Measurements from ENCODE around the gene NRSN2. TPM values are rescaled to one million over a fixed set of nuclear protein-coding genes. Genes with fewer than 3 reads are reported as not detected.

NRSN2 gene
- total RNA-seq, 1 experiment from 2014 or later, result 1.9 TPM

DNA sequence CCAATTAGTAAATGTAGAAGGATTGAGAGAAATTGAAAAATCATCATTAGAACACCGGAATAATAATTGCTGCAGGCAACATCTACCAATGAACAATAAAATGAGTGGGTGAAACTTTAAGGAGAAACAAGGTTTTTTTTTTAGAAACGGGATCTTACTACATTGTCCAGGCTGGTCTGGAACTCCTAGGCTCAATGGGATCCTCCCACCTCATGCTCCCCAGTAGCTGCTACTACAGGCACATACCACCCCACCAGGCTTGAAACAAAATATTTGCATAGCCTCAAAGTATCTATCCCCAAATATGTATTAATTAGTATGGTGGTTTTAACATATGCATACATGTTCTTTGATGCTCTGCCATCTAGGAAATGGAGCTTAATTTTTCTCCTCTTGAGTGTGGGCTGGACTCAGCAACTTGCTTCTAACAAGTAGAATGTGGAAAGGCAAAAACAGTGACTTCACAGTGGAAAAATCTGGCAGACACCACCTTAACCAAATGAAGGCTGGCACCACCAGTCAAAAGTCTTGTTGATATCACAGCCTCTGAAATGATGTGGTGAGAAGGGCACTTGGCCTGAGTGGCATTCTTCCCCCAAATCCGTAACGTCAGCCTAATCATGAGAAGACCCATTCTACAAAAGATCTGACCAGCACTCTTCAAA, 12.1 kb downstream of the NRSN2 start:
- ATAC-seq (no peak), DNase-seq (ENCODE audit: low read depth, low spot score) (no peak)
- Histone ChIP-seq H3K9ac (ENCODE audit: low read length) (no peak overlapping the region), H4K20me1 (ENCODE audit: insufficient read depth) (no peaks in the 10 kb centered on the region), H3K4me2 (ENCODE audit: low read length) (no peak overlapping the region), H2AFZ (ENCODE audit: low read depth, low read length, poor library complexity, severe bottlenecking) (no peak overlapping the region), H3K79me2 (ENCODE audit: insufficient read depth, low read length) (no peaks in the 10 kb centered on the region), H3K4me3 (replicated peaks in 1 of 2; ENCODE audit: low read depth in 1 of 2, low read length in 2 of 2) (no peak overlapping the region), H3K9me2 (ENCODE audit: insufficient read depth) (no peaks in the 10 kb centered on the region), H3K9me3 (ENCODE audit: control insufficient read depth in 1 of 2, insufficient read depth in 1 of 2, low read depth in 1 of 2, low read length in 2 of 2) (no peaks in the 10 kb centered on the region), H3K36me3 (ENCODE audit: control insufficient read depth in 1 of 2, insufficient read depth in 2 of 2, low read length in 2 of 2) (no peaks in the 10 kb centered on the region), H3K27ac (ENCODE audit: low read depth, low read length) (no peak overlapping the region), H3K4me1 (ENCODE audit: control insufficient read depth in 1 of 2, insufficient read depth in 2 of 2, low read length in 2 of 2) (peaks cover 27 to 28% of the 10 kb centered on the region in 2 experiments), H3K27me3 (ENCODE audit: insufficient read depth, low read length) (no peaks in the 10 kb centered on the region)
- ChIA-PET CTCF (interaction anchor here (1.1 to 1.7 kb wide), 2 partner anchors 72 to 402 kb away, joined by 3 to 5 read pairs; no protein-coding TSS in a partner anchor), RAD21 (ENCODE audit: low non-redundant PET in 1 of 2, low total read pairs in 2 of 2, uncharacterized antibody in 2 of 2, unreplicated experiment in 2 of 2) (no interaction called here), POLR2A (interaction anchor here (20.0 kb wide), 1 partner anchor 20 kb away, joined by 779 read pairs; the partner anchor contains the start of gene TRIB3)
- TF ChIP-seq POLR2AphosphoS5 (IDR thresholded peaks at IDR 0.05; ENCODE audit: low read depth, low read length) (no peak), EZH2phosphoT487 (IDR thresholded peaks at IDR 0.05; ENCODE audit: borderline replicate concordance) (no peak), ZNF274 (IDR thresholded peaks at IDR 0.05; ENCODE audit: low read depth, low read length) (no peak)
- no TSS peak for BruUV-seq (replicated peaks)
- intact Hi-C loops (cut with micrococcal nuclease), result no loop called here

DNA sequence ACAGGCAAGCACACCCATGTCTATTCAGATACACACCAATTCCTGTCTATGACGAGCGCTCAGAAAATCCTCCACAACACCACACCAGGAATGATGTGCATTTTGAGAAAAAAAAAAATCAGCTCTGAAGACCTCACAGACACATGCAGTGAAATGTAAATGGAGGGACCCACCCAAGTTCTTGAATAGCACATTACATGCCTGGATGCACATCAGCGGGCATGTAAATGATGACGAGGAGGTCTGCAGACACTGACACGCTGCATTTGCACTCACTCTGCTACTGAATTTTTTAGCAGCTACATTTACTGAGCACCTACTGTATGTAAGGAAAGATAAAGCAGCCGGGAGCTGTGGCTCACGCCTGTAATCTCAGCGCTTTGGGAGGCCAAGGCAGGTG, 14.7 kb downstream of the NRSN2 start:
- Histone ChIP-seq H3K4me2 (ENCODE audit: low read length) (no peak overlapping the region), H4K20me1 (ENCODE audit: insufficient read depth) (no peaks in the 10 kb centered on the region), H3K27me3 (ENCODE audit: insufficient read depth, low read length) (no peaks in the 10 kb centered on the region), H3K79me2 (ENCODE audit: insufficient read depth, low read length) (no peaks in the 10 kb centered on the region), H3K4me3 (replicated peaks in 1 of 2; ENCODE audit: low read depth in 1 of 2, low read length in 2 of 2) (no peak overlapping the region), H3K9me3 (ENCODE audit: control insufficient read depth in 1 of 2, insufficient read depth in 1 of 2, low read depth in 1 of 2, low read length in 2 of 2) (no peaks in the 10 kb centered on the region), H3K27ac (ENCODE audit: low read depth, low read length) (no peak overlapping the region), H3K9me2 (ENCODE audit: insufficient read depth) (no peaks in the 10 kb centered on the region), H3K36me3 (ENCODE audit: control insufficient read depth in 1 of 2, insufficient read depth in 2 of 2, low read length in 2 of 2) (no peaks in the 10 kb centered on the region), H3K4me1 (ENCODE audit: control insufficient read depth in 1 of 2, insufficient read depth in 2 of 2, low read length in 2 of 2) (peaks cover 45 to 52% of the 10 kb centered on the region in 2 experiments), H2AFZ (ENCODE audit: low read depth, low read length, poor library complexity, severe bottlenecking) (no peak overlapping the region), H3K9ac (ENCODE audit: low read length) (no peak overlapping the region)
- ChIA-PET POLR2A (interaction anchor here (0.8 to 29.0 kb wide), 6 partner anchors 13 to 284 kb away, joined by 3 to 779 read pairs (median 4); partner anchors contain the start of genes RBCK1 and TRIB3), RAD21 (ENCODE audit: low non-redundant PET in 1 of 2, low total read pairs in 2 of 2, uncharacterized antibody in 2 of 2, unreplicated experiment in 2 of 2) (interaction anchor here (1.2 to 1.5 kb wide), 2 partner anchors 10 to 70 kb away, joined by 4 to 5 read pairs; no protein-coding TSS in a partner anchor), CTCF (interaction anchor here (0.7 to 1.8 kb wide), 5 partner anchors 12 to 70 kb away, joined by 3 to 7 read pairs (median 4); no protein-coding TSS in a partner anchor)
- DNase-seq (ENCODE audit: low read depth, low spot score) (no peak), ATAC-seq (no peak)
- intact Hi-C loops (cut with micrococcal nuclease), result loop anchor here (5.0 kb wide), 1 partner anchor 41 kb away; no protein-coding TSS in a partner anchor
- no peak for TF ChIP-seq EGR1 (IDR thresholded peaks at IDR 0.05; ENCODE audit: low read depth)
- no peak for TF ChIP-seq POLR2AphosphoS5 (IDR thresholded peaks at IDR 0.05; ENCODE audit: low read depth, low read length)
- TF ChIP-seq ELF1 (IDR thresholded peaks at IDR 0.05; ENCODE audit: borderline replicate concordance, low read depth), result no peak
- TF ChIP-seq SRF (IDR thresholded peaks at IDR 0.05; ENCODE audit: low read depth), result no peak
- TF ChIP-seq ZFX (IDR thresholded peaks at IDR 0.05), result no peak
- TF ChIP-seq EZH2phosphoT487 (IDR thresholded peaks at IDR 0.05; ENCODE audit: borderline replicate concordance), result no peak
- no peak for TF ChIP-seq YY1 (IDR thresholded peaks at IDR 0.05; ENCODE audit: extremely low read depth, insufficient replicate concordance, low read depth, low read length)
- no peak for TF ChIP-seq POLR2A (IDR thresholded peaks at IDR 0.05; ENCODE audit: borderline replicate concordance, extremely low read depth, insufficient read depth, insufficient read length)
- TF ChIP-seq SIN3A (IDR thresholded peaks at IDR 0.05; ENCODE audit: low read depth), result no peak
- TF ChIP-seq SP1 (IDR thresholded peaks at IDR 0.05; ENCODE audit: low read depth), result no peak
- TF ChIP-seq CBX3 (IDR thresholded peaks at IDR 0.05; ENCODE audit: low read depth), result no peak
- TF ChIP-seq, protein P1, sequence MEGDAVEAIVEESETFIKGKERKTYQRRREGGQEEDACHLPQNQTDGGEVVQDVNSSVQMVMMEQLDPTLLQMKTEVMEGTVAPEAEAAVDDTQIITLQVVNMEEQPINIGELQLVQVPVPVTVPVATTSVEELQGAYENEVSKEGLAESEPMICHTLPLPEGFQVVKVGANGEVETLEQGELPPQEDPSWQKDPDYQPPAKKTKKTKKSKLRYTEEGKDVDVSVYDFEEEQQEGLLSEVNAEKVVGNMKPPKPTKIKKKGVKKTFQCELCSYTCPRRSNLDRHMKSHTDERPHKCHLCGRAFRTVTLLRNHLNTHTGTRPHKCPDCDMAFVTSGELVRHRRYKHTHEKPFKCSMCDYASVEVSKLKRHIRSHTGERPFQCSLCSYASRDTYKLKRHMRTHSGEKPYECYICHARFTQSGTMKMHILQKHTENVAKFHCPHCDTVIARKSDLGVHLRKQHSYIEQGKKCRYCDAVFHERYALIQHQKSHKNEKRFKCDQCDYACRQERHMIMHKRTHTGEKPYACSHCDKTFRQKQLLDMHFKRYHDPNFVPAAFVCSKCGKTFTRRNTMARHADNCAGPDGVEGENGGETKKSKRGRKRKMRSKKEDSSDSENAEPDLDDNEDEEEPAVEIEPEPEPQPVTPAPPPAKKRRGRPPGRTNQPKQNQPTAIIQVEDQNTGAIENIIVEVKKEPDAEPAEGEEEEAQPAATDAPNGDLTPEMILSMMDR (IDR thresholded peaks at IDR 0.05 in 2 of 3, conservative IDR thresholded peaks at IDR 0.05 in 1 of 3; ENCODE audit: borderline replicate concordance in 1 of 3, insufficient read depth in 1 of 3, low read depth in 2 of 3, low read length in 2 of 3), result no peak
- TF ChIP-seq, protein P2, sequence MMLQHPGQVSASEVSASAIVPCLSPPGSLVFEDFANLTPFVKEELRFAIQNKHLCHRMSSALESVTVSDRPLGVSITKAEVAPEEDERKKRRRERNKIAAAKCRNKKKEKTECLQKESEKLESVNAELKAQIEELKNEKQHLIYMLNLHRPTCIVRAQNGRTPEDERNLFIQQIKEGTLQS (IDR thresholded peaks at IDR 0.05), result no peak
- TF ChIP-seq JUND (IDR thresholded peaks at IDR 0.05), result no peak
- no peak for TF ChIP-seq EZH2 (IDR thresholded peaks at IDR 0.05)
- TF ChIP-seq CEBPB (IDR thresholded peaks at IDR 0.05; ENCODE audit: low read depth), result no peak
- no peak for TF ChIP-seq RAD21 (IDR thresholded peaks at IDR 0.05; ENCODE audit: low read depth)
- TF ChIP-seq FOSL1 (IDR thresholded peaks at IDR 0.05; ENCODE audit: low read depth), result no peak
- BruUV-seq (replicated peaks), result no TSS peak
